ENCODE measurements around the gene FILIP1.

- no peak for TF ChIP-seq CTCF (IDR thresholded peaks at IDR 0.05; ENCODE audit: insufficient read depth, low read length)
- no peak for TF ChIP-seq POLR2AphosphoS5 (IDR thresholded peaks at IDR 0.05; ENCODE audit: low read depth)
- TF ChIP-seq REST (IDR thresholded peaks at IDR 0.05; ENCODE audit: insufficient replicate concordance, low read depth): no peak
- TF ChIP-seq GABPA (IDR thresholded peaks at IDR 0.05; ENCODE audit: low read depth): no peak
- no peak for TF ChIP-seq SPI1 (IDR thresholded peaks at IDR 0.05; ENCODE audit: borderline replicate concordance, low read depth)
Observed at GRCh38 chr6:75386050-75386770, 107.4 kb downstream of the FILIP1 start.

All from HL-60 (cell line).